OCI-LY1 (cell line): ENCODE results near the gene STAMBPL1.

Experiments used
- H2AFZ ChIP-seq: fragments of 200-600 bp; sonication (generic), shearing (Covaris generic); 2 replicates; pipeline ENCODE4 v1.6.0; 2014; ENCODE audit warnings: antibody characterized with exemption, mild to moderate bottlenecking, low read length
- H3F3A ChIP-seq: fragments of 200-600 bp; sonication (generic), shearing (Covaris generic); 2 replicates; pipeline ENCODE4 v1.6.0; 2014; ENCODE audit warnings: mild to moderate bottlenecking, antibody characterized with exemption, low read length, moderate library complexity; ENCODE audit not compliant: insufficient read depth
- H3K27ac ChIP-seq: fragments of 200-600 bp; sonication (generic); 2 replicates; pipeline ENCODE4 v1.5.1; 2014; ENCODE audit warnings: low read length, mixed run types, mild to moderate bottlenecking, low read depth; ENCODE audit not compliant: poor library complexity, severe bottlenecking
- H3K27me3 ChIP-seq: fragments of 200-600 bp; sonication (generic); 2 replicates; pipeline ENCODE4 v1.6.0; 2014; ENCODE audit warnings: antibody characterized with exemption, mild to moderate bottlenecking, low read length, moderate library complexity; ENCODE audit not compliant: insufficient read depth
- H3K36me3 ChIP-seq: fragments of 200-600 bp; sonication (generic); 2 replicates; pipeline ENCODE4 v1.6.1; 2014; ENCODE audit warnings: mild to moderate bottlenecking, antibody characterized with exemption, low read length, moderate library complexity, mixed read lengths; ENCODE audit not compliant: insufficient read depth
- H3K4me1 ChIP-seq: fragments of 200-600 bp; sonication (generic); 2 replicates; pipeline ENCODE4 v1.5.1; 2014; ENCODE audit warnings: mild to moderate bottlenecking, low read length, moderate library complexity; ENCODE audit not compliant: insufficient read depth, severe bottlenecking
- H3K4me2 ChIP-seq: fragments of 200-600 bp; sonication (generic), shearing (Covaris generic); 2 replicates; pipeline ENCODE4 v1.6.1; 2014; ENCODE audit warnings: low read length
- H3K4me3 ChIP-seq: fragments of 200-600 bp; sonication (generic); 2 replicates; pipeline ENCODE4 v1.5.1; 2014; ENCODE audit warnings: low read length, low read depth, mild to moderate bottlenecking, mixed read lengths; ENCODE audit not compliant: poor library complexity, severe bottlenecking
- H3K79me2 ChIP-seq: fragments of 200-600 bp; shearing (Covaris generic); 2 replicates; pipeline ENCODE4 v1.6.1; 2016; ENCODE audit warnings: mixed run types, low read length, mixed read lengths; ENCODE audit not compliant: insufficient read depth
- H3K9ac ChIP-seq: fragments of 200-600 bp; sonication (generic), shearing (Covaris generic); 2 replicates; pipeline ENCODE4 v1.6.1; 2014; ENCODE audit warnings: mild to moderate bottlenecking, low read length, mixed read lengths
- H3K9me2 ChIP-seq: fragments of 200-600 bp; sonication (generic), shearing (Covaris generic); 2 replicates; pipeline ENCODE4 v1.6.1; 2014; ENCODE audit warnings: low read depth, mild to moderate bottlenecking, low read length, mixed read lengths
- H3K9me3 ChIP-seq: fragments of 200-600 bp; shearing (Covaris generic); 2 replicates; pipeline ENCODE4 v1.6.1; 2014; ENCODE audit warnings: low read length, mixed read lengths
- H4K20me1 ChIP-seq: fragments of 200-600 bp; sonication (generic), shearing (Covaris generic); 2 replicates; pipeline ENCODE4 v1.6.0; 2016; ENCODE audit warnings: mild to moderate bottlenecking, low read length; ENCODE audit not compliant: insufficient read depth
- CTCF ChIP-seq: fragments of 200-600 bp; sonication (generic), shearing (Covaris generic); IDR thresholded peaks from 2 replicates; pipeline ENCODE4 v1.5.1; 2017; ENCODE audit warnings: mild to moderate bottlenecking, antibody characterized with exemption, low read length, moderate library complexity, mixed read lengths
- EZH2 ChIP-seq: fragments of 200-600 bp; sonication (generic), shearing (Covaris generic); IDR thresholded peaks from 2 replicates; pipeline ENCODE4 v1.8.0; 2017; ENCODE audit warnings: borderline replicate concordance, mixed run types, mild to moderate bottlenecking, antibody characterized with exemption, low read length, moderate library complexity, mixed read lengths

The STAMBPL1 gene

DNA sequence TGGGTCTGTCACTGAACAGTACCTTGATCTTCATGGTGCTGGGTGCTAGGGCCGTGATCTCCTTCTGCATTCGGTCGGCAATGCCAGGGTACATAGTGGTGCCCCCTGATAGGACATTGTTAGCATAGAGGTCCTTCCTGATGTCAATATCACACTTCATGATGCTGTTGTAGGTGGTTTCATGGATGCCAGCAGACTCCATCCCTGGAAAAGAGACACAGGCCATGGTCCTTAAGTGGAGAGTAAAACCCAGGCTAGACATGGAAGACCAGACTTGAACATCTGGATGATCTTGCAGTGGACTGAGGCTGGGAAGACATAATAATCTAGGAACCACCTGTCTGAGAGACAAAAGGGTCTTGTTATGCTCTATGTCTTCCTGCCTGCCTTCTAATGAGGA is 58.0 kb downstream of the STAMBPL1 start:
- Histone ChIP-seq H2AFZ (no peak overlapping the region), H3K4me2 (no peak overlapping the region), H3K27ac (no peak overlapping the region), H3K79me2 (no peaks in the 10 kb centered on the region), H3K4me3 (no peak overlapping the region), H3K27me3 (no peaks in the 10 kb centered on the region), H4K20me1 (no peaks in the 10 kb centered on the region), H3K9ac (no peak overlapping the region), H3K9me2 (no peaks in the 10 kb centered on the region), H3F3A (no peaks in the 10 kb centered on the region), H3K36me3 (no peaks in the 10 kb centered on the region), H3K9me3 (no peaks in the 10 kb centered on the region), H3K4me1 (peaks cover 10% of the 10 kb centered on the region)
- TF ChIP-seq CTCF (no peak), EZH2 (no peak)

DNA sequence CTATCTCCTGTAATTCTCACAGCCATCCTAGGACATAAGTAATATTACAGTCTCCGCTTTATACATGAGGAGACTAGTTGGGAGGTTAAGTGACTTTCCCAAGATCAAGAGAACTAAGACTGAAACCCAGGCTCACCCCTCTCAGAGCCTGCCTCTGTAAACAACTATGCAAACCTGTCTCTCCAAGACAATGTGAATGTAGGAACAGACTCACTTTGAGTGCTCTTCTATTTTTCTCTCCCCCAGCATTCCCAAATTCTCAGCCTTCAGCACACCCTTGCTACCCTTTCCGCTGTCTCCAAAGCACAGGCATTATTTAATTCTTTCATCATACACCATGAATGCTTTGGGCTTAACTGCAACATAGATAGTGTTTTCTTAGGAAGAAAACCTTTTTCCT is 58.9 kb downstream of the STAMBPL1 start:
- no peak overlapping the region for H3K4me3 ChIP-seq
- H3K9ac ChIP-seq, result no peak overlapping the region
- TF ChIP-seq EZH2, result no peak
- TF ChIP-seq CTCF, result no peak
- H3K4me2 ChIP-seq, result no peak overlapping the region
- H3F3A ChIP-seq, result no peaks in the 10 kb centered on the region
- no peaks in the 10 kb centered on the region for H4K20me1 ChIP-seq
- no peaks in the 10 kb centered on the region for H3K36me3 ChIP-seq
- H3K79me2 ChIP-seq, result no peaks in the 10 kb centered on the region
- H3K4me1 ChIP-seq, result peaks cover 10% of the 10 kb centered on the region
- H2AFZ ChIP-seq, result no peak overlapping the region
- no peaks in the 10 kb centered on the region for H3K9me3 ChIP-seq
- H3K9me2 ChIP-seq, result no peaks in the 10 kb centered on the region
- no peak overlapping the region for H3K27ac ChIP-seq
- no peaks in the 10 kb centered on the region for H3K27me3 ChIP-seq

GRCh38 chr10:88941026-88941425 is 61.0 kb downstream of the STAMBPL1 start:
- Histone ChIP-seq H3K9me2 (no peaks in the 10 kb centered on the region), H3F3A (no peaks in the 10 kb centered on the region), H2AFZ (no peak overlapping the region), H3K9me3 (no peaks in the 10 kb centered on the region), H3K79me2 (no peaks in the 10 kb centered on the region), H3K27me3 (no peaks in the 10 kb centered on the region), H3K27ac (no peak overlapping the region), H3K4me2 (no peak overlapping the region), H3K4me3 (no peak overlapping the region), H4K20me1 (no peaks in the 10 kb centered on the region), H3K9ac (no peak overlapping the region), H3K4me1 (peaks cover 8% of the 10 kb centered on the region), H3K36me3 (no peaks in the 10 kb centered on the region)
- TF ChIP-seq EZH2, result no peak
- no peak for TF ChIP-seq CTCF
